ENCODE results near the gene KLHL14. TPM values are rescaled to one million over a fixed set of nuclear protein-coding genes. Genes with fewer than 3 reads are reported as not detected.
"Not testable (repeated sequence)": the region's sequence is repeated elsewhere in the genome, so short reads cannot be mapped to it uniquely, and the experiment has no call there.

Gene KLHL14
- total and polyA plus RNA-seq, 9 donors, result 0.23 to 3.7 (median 1.5) TPM

DNA sequence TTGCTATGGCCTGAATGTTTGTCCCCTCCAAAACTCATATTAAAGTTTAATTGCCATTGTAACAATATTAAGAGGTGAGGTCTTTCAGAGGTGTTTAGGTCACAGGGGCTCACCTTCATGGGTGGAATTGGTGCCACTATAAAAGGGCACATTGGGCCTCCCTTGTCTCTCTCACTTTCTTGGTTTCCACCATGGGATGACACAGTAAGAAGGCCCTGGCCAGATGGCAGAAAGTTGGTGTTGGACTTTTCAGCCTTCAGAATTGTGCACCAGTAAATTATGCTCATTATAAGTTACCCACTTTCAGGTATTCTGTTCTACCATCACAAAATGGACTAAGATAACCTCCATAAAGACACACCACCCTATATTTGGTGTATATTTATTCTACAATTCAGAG, 102.1 kb downstream of the KLHL14 start:
- Histone ChIP-seq H3K27me3 (no peaks in the 10 kb centered on the region), H3K27ac (no peak overlapping the region)
- no peak for DNase-seq

DNA sequence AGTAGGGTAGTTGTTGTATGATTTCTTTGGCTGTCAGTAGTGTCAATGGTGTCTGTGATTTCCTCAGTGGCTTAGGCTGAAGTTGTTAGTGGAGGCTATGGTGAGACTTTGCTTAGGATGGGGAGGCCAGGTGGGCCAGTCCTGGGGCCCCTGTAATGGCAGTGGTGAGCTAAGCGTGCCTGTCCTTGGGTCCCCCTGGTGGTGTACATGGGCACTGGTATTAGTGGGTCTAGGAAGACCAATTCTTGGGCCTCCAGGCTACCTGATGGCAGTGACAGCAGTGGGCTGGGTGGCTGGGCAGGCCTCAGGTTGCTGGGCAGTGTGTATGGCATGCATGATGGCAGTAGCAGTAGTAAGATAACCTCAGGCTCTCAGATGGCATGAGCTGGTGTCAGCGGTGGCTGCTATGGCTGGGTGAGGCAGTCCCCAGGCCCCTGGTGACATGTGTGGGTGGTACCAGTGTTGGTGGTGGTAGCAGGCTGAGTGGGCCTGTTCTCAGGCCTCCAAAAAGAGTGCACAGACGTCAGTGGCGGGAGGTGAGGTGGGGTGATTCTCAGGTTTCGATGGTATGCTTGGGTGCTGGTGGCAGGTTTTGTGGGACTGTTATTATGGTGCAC, 103.2 kb downstream of the KLHL14 start:
- no peak for DNase-seq
- TF ChIP-seq, protein P1, sequence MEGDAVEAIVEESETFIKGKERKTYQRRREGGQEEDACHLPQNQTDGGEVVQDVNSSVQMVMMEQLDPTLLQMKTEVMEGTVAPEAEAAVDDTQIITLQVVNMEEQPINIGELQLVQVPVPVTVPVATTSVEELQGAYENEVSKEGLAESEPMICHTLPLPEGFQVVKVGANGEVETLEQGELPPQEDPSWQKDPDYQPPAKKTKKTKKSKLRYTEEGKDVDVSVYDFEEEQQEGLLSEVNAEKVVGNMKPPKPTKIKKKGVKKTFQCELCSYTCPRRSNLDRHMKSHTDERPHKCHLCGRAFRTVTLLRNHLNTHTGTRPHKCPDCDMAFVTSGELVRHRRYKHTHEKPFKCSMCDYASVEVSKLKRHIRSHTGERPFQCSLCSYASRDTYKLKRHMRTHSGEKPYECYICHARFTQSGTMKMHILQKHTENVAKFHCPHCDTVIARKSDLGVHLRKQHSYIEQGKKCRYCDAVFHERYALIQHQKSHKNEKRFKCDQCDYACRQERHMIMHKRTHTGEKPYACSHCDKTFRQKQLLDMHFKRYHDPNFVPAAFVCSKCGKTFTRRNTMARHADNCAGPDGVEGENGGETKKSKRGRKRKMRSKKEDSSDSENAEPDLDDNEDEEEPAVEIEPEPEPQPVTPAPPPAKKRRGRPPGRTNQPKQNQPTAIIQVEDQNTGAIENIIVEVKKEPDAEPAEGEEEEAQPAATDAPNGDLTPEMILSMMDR (IDR thresholded peaks at IDR 0.05), result no peak
- TF ChIP-seq EP300 (IDR thresholded peaks at IDR 0.05) (no peak), POLR2A (IDR thresholded peaks at IDR 0.05) (no peak)
- WGBS, 3 donors, result 70 to 77% (median 72%) methylated on average over 5 of the region's 5 CpGs
- Histone ChIP-seq H3K27ac (no peak overlapping the region), H3K4me1 (ENCODE audit: insufficient read depth) (no peaks in the 10 kb centered on the region), H3K36me3 (no peaks in the 10 kb centered on the region), H3K4me3 (no peak overlapping the region), H3K27me3 (no peaks in the 10 kb centered on the region), H3K9me3 (no peaks in the 10 kb centered on the region)
- intact Hi-C loops (cut with DNase I), result no loop called here

More for the DNA sequence above, 102.1 kb downstream of the KLHL14 start:
- H3K4me3 ChIP-seq, result no peak overlapping the region
- TF ChIP-seq, protein P1 (IDR thresholded peaks at IDR 0.05), result no peak
- TF ChIP-seq EP300 (IDR thresholded peaks at IDR 0.05) (no peak), POLR2A (IDR thresholded peaks at IDR 0.05) (no peak)
- no peaks in the 10 kb centered on the region for H3K9me3 ChIP-seq
- no peaks in the 10 kb centered on the region for H3K4me1 ChIP-seq (ENCODE audit: insufficient read depth)
- intact Hi-C loops (cut with DNase I), result no loop called here
- H3K36me3 ChIP-seq, result no peaks in the 10 kb centered on the region

- no peak for TF ChIP-seq EP300 (IDR thresholded peaks at IDR 0.05)
- TF ChIP-seq POLR2A (IDR thresholded peaks at IDR 0.05), result no peak
- TF ChIP-seq, protein P1 (IDR thresholded peaks at IDR 0.05), result no peak
- Histone ChIP-seq H3K4me3 (no peak overlapping the region), H3K9me3 (no peaks in the 10 kb centered on the region), H3K27me3 (no peaks in the 10 kb centered on the region), H3K27ac (no peak overlapping the region), H3K36me3 (no peaks in the 10 kb centered on the region), H3K4me1 (ENCODE audit: insufficient read depth) (no peaks in the 10 kb centered on the region)
- DNase-seq, result no peak
- intact Hi-C loops (cut with DNase I), result no loop called here
- WGBS, 3 donors, result 89 to 92% (median 92%) methylated on average over 1 of the region's 1 CpG
Observed at GRCh38 chr18:32668956-32669355, 103.9 kb downstream of the KLHL14 start.

GRCh38 chr18:32661486-32662299, 111.1 kb downstream of the KLHL14 start:
- no peak for DNase-seq
- Histone ChIP-seq H3K4me3 (no peak overlapping the region), H3K27ac (no peak overlapping the region), H3K4me1 (ENCODE audit: insufficient read depth) (no peaks in the 10 kb centered on the region), H3K27me3 (no peaks in the 10 kb centered on the region), H3K9me3 (no peaks in the 10 kb centered on the region), H3K36me3 (no peaks in the 10 kb centered on the region)
- WGBS, 3 donors, result 51 to 60% (median 57%) methylated on average over 2 of the region's 2 CpGs
- intact Hi-C loops (cut with DNase I), result no loop called here
- no peak for TF ChIP-seq POLR2A (IDR thresholded peaks at IDR 0.05)
- TF ChIP-seq, protein P1 (IDR thresholded peaks at IDR 0.05), result no peak
- no peak for TF ChIP-seq EP300 (IDR thresholded peaks at IDR 0.05)

DNA sequence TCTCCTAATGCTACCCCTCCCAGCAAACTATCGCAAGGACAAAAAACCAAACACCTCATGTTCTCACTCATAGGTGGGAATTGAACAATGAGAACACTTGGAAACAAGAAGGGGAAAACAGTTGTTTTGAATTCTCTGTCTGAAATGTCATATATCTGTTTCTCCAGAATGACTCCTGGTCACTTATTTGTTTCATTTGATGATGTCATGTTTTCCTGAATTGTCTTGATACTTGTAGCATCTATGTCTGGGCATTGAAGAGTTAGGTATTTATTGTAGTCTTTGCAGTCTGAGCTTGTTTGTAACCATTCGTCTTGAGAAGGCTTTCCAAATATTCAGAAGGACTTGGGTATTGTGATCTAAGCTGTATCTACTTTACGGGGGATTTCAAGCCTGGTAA, 118.3 kb downstream of the KLHL14 start:
- H3K4me1 ChIP-seq (ENCODE audit: insufficient read depth); H3K4me3 ChIP-seq; H3K9me3 ChIP-seq; DNase-seq; H3K27me3 ChIP-seq; H3K27ac ChIP-seq; intact Hi-C loops (cut with DNase I); H3K36me3 ChIP-seq: not testable (repeated sequence)
- WGBS, 3 donors, result 88 to 94% (median 90%) methylated on average over 3 of the region's 3 CpGs

GRCh38 chr18:32637659-32638058, 135.2 kb downstream of the KLHL14 start:
- H3K36me3 ChIP-seq; H3K4me1 ChIP-seq (ENCODE audit: insufficient read depth); DNase-seq; H3K27ac ChIP-seq; H3K27me3 ChIP-seq; H3K9me3 ChIP-seq; intact Hi-C loops (cut with DNase I); H3K4me3 ChIP-seq: not testable (repeated sequence)
- 97 to 99% (median 98%) methylated on average over 1 of the region's 1 CpG for WGBS, 3 donors

Measured in ovary (tissue), 9 donors.